Loucy (cell line): ENCODE measurements around the gene SMG6.
A peak's percentile ranks its signal among the peaks of the same experiment; 100 is the strongest.

Source experiments
- H2AFZ ChIP-seq: fragments of 200-600 bp; sonication (generic); 2 replicates; pipeline ENCODE4 v1.6.0; 2016; ENCODE audit warnings: antibody characterized with exemption, mild to moderate bottlenecking, low read length, moderate library complexity
- H3F3A ChIP-seq: fragments of 200-600 bp; 2 replicates; pipeline ENCODE4 v1.6.0; 2016; ENCODE audit warnings: antibody characterized with exemption, low read depth, mild to moderate bottlenecking
- H3K27me3 ChIP-seq: fragments of 200-600 bp; sonication (generic); 2 replicates; pipeline ENCODE4 v1.6.1; 2014; ENCODE audit warnings: low read length, mild to moderate bottlenecking; ENCODE audit not compliant: insufficient read depth, poor library complexity, severe bottlenecking
- H3K36me3 ChIP-seq: fragments of 200-600 bp; sonication (generic); 2 replicates; pipeline ENCODE4 v1.6.1; 2016; ENCODE audit warnings: low read length; ENCODE audit not compliant: insufficient read depth
- H3K4me1 ChIP-seq: fragments of 200-600 bp; sonication (generic); 2 replicates; pipeline ENCODE4 v1.5.1; 2014; ENCODE audit warnings: low read length, mild to moderate bottlenecking; ENCODE audit not compliant: insufficient read depth, poor library complexity, severe bottlenecking
- H3K4me2 ChIP-seq: fragments of 200-600 bp; sonication (generic); 2 replicates; pipeline ENCODE4 v1.6.0; 2014; ENCODE audit warnings: antibody characterized with exemption, low read length, low read depth, mild to moderate bottlenecking; ENCODE audit not compliant: poor library complexity, severe bottlenecking
- H3K4me3 ChIP-seq: fragments of 200-600 bp; sonication (generic); 2 replicates; pipeline ENCODE4 v1.5.1; 2014; ENCODE audit warnings: low read length, mild to moderate bottlenecking, mixed read lengths; ENCODE audit not compliant: poor library complexity, severe bottlenecking
- H3K79me2 ChIP-seq: fragments of 200-600 bp; sonication (generic); 2 replicates; pipeline ENCODE4 v1.6.1; 2014; ENCODE audit warnings: low read length; ENCODE audit not compliant: insufficient read depth
- H3K9ac ChIP-seq: fragments of 200-600 bp; sonication (generic); 2 replicates; pipeline ENCODE4 v1.6.0; 2014; ENCODE audit warnings: mild to moderate bottlenecking, low read depth, low read length, moderate library complexity; ENCODE audit not compliant: poor library complexity, severe bottlenecking
- H3K9me2 ChIP-seq: fragments of 200-600 bp; sonication (generic); replicated peaks from 2 replicates; pipeline ENCODE4 v1.6.1; 2016; ENCODE audit warnings: low read depth, low read length, mixed read lengths
- H3K9me3 ChIP-seq: fragments of 200-600 bp; sonication (generic); 2 replicates; pipeline ENCODE4 v1.6.1; 2014; ENCODE audit warnings: mild to moderate bottlenecking, antibody characterized with exemption, low read length, low read depth; ENCODE audit not compliant: insufficient read depth
- H4K20me1 ChIP-seq: fragments of 200-600 bp; sonication (generic); 2 replicates; pipeline ENCODE4 v1.6.0; 2014; ENCODE audit warnings: antibody characterized with exemption, low read length, mild to moderate bottlenecking; ENCODE audit not compliant: insufficient read depth, poor library complexity, severe bottlenecking
- CTCF ChIP-seq: fragments of 200-600 bp; sonication (generic); conservative IDR thresholded peaks from 2 replicates; pipeline ENCODE4 v1.5.1; 2014; ENCODE audit warnings: mild to moderate bottlenecking, antibody characterized with exemption, low read length
- EZH2phosphoT487 ChIP-seq: fragments of 200-600 bp; IDR thresholded peaks from 2 replicates; pipeline ENCODE4 v1.6.1; 2018; ENCODE audit warnings: antibody characterized with exemption, mild to moderate bottlenecking, moderate library complexity, borderline replicate concordance

SMG6 gene

GRCh38 chr17:2194889-2195335 lies 108.7 kb downstream of the SMG6 start:
- peaks cover 37% of the 10 kb centered on the region; the same call in 1 of the 2 replicates for H3K36me3 ChIP-seq
- H2AFZ ChIP-seq, result no peak overlapping the region
- no peak overlapping the region for H3K9ac ChIP-seq
- TF ChIP-seq CTCF (no peak), EZH2phosphoT487 (no peak)
- no peaks in the 10 kb centered on the region for H3K9me2 ChIP-seq
- H3K27me3 ChIP-seq, result no peaks in the 10 kb centered on the region
- peaks cover 20% of the 10 kb centered on the region for H3F3A ChIP-seq
- H3K4me3 ChIP-seq, result no peak overlapping the region
- peaks cover 76% of the 10 kb centered on the region for H3K4me1 ChIP-seq
- H4K20me1 ChIP-seq, result no peaks in the 10 kb centered on the region
- peaks cover 68% of the 10 kb centered on the region; the same call in 1 of the 2 replicates for H3K79me2 ChIP-seq
- no peaks in the 10 kb centered on the region for H3K9me3 ChIP-seq
- H3K4me2 ChIP-seq, result no peak overlapping the region

- H3K4me3 ChIP-seq, result peak overlapping the region; percentile 46
- no peaks in the 10 kb centered on the region for H4K20me1 ChIP-seq
- H3K9me2 ChIP-seq, result no peaks in the 10 kb centered on the region
- peak overlapping the region; percentile 75 for H3K4me2 ChIP-seq
- H3K9ac ChIP-seq, result peak overlapping the region; percentile 60
- H3F3A ChIP-seq, result peaks cover 20% of the 10 kb centered on the region
- TF ChIP-seq EZH2phosphoT487 (no peak), CTCF (no peak; the same call in 1 of the 2 replicates)
- peaks cover 69% of the 10 kb centered on the region for H3K79me2 ChIP-seq
- no peak overlapping the region for H2AFZ ChIP-seq
- H3K36me3 ChIP-seq, result peaks cover 53% of the 10 kb centered on the region; the same call in 1 of the 2 replicates
- peaks cover 79% of the 10 kb centered on the region for H3K4me1 ChIP-seq
- no peaks in the 10 kb centered on the region for H3K27me3 ChIP-seq
- no peaks in the 10 kb centered on the region for H3K9me3 ChIP-seq
These were observed 111.1 kb downstream of the SMG6 start for GRCh38 chr17:2192367-2193057.

- peaks cover 20% of the 10 kb centered on the region for H3F3A ChIP-seq
- peaks cover 72% of the 10 kb centered on the region for H3K4me1 ChIP-seq
- no peaks in the 10 kb centered on the region for H3K27me3 ChIP-seq
- H4K20me1 ChIP-seq, result no peaks in the 10 kb centered on the region
- no peak overlapping the region for H2AFZ ChIP-seq
- H3K9ac ChIP-seq, result peak overlapping the region; percentile 52
- peaks cover 61% of the 10 kb centered on the region for H3K79me2 ChIP-seq
- peak overlapping the region; percentile 75 for H3K4me2 ChIP-seq
- peak overlapping the region; percentile 45 for H3K4me3 ChIP-seq
- H3K36me3 ChIP-seq, result peaks cover 60% of the 10 kb centered on the region; the same call in 1 of the 2 replicates
- TF ChIP-seq CTCF (no peak), EZH2phosphoT487 (no peak)
- no peaks in the 10 kb centered on the region for H3K9me3 ChIP-seq
- H3K9me2 ChIP-seq, result no peaks in the 10 kb centered on the region
These were observed 111.8 kb downstream of the SMG6 start for GRCh38 chr17:2191785-2192184.
